ENCODE results near the gene ALPL.

- TF ChIP-seq CTCF (IDR thresholded peaks at IDR 0.05) = no peak
- TF ChIP-seq POLR2A (IDR thresholded peaks at IDR 0.05) = no peak
- TF ChIP-seq POLR2AphosphoS5 (IDR thresholded peaks at IDR 0.05) = no peak
These were observed 21.3 kb downstream of the ALPL start for GRCh38 chr1:21530368-21531016.

Measured in prostate gland (tissue), 2 donors.